Measurements from ENCODE around the gene VDR.

DNA sequence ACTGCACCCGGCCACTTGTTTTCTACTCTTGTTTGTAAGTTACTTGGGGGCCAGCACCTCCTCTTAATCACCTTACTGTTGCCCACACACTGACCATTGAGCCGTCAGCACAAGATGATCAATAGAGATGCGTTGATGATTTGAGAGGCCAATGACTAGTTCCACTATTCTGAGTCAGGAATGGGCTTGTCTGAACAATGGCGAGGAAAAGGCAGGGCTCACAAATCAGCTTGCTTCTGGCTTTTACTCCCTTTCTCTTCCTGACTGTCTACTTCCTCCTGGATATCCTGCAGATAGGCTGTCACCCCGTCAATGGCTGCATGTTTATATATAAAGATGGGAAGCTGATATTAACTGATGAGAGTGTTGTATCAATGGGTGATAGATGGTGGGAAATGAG is 55.9 kb downstream of the VDR start:
- TF ChIP-seq, protein P1, sequence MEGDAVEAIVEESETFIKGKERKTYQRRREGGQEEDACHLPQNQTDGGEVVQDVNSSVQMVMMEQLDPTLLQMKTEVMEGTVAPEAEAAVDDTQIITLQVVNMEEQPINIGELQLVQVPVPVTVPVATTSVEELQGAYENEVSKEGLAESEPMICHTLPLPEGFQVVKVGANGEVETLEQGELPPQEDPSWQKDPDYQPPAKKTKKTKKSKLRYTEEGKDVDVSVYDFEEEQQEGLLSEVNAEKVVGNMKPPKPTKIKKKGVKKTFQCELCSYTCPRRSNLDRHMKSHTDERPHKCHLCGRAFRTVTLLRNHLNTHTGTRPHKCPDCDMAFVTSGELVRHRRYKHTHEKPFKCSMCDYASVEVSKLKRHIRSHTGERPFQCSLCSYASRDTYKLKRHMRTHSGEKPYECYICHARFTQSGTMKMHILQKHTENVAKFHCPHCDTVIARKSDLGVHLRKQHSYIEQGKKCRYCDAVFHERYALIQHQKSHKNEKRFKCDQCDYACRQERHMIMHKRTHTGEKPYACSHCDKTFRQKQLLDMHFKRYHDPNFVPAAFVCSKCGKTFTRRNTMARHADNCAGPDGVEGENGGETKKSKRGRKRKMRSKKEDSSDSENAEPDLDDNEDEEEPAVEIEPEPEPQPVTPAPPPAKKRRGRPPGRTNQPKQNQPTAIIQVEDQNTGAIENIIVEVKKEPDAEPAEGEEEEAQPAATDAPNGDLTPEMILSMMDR (IDR thresholded peaks at IDR 0.05) = no peak
- TF ChIP-seq POLR2A (IDR thresholded peaks at IDR 0.05) = no peak
